ENCODE results near the gene PLA2G4E. TPM values are rescaled to one million over a fixed set of nuclear protein-coding genes. Genes with fewer than 3 reads are reported as not detected.

Gene PLA2G4E
- total and polyA plus RNA-seq, 9 of the 15 experiments (the other 6 are each of a cell fraction or from before 2014, with no cell fraction given) = 0.03 TPM; not detected in 8

- Histone ChIP-seq H3K4me1 (replicated peaks in 1 of 2; ENCODE audit: control insufficient read depth in 2 of 2, insufficient read depth in 2 of 2, low read length in 2 of 2) (no peaks in the 10 kb centered on the region), H4K20me1 (replicated peaks; ENCODE audit: control insufficient read depth, insufficient read depth, low read length) (peaks cover 7% of the 10 kb centered on the region; the same call in 1 of the 2 replicates), H3K4me2 (ENCODE audit: insufficient read depth, low read length) (no peak overlapping the region), H3K9me1 (ENCODE audit: control insufficient read depth, insufficient read depth, low read length) (no peaks in the 10 kb centered on the region), H3K27me3 (ENCODE audit: control insufficient read depth in 2 of 2, insufficient read depth in 2 of 2, low read length in 2 of 2) (peaks cover 34 to 77% of the 10 kb centered on the region in 2 experiments), H3K79me2 (ENCODE audit: control insufficient read depth, insufficient read depth, low read length) (no peaks in the 10 kb centered on the region), H3K27ac (ENCODE audit: extremely low read depth, low read depth, low read length) (no peak overlapping the region), H3K9ac (ENCODE audit: insufficient read depth in 1 of 2, low read depth in 2 of 2, low read length in 2 of 2) (no peak overlapping the region), H3K36me3 (ENCODE audit: control insufficient read depth, insufficient read depth, low read length) (no peaks in the 10 kb centered on the region), H2AFZ (ENCODE audit: low read depth, low read length) (no peak overlapping the region), H3K9me3 (replicated peaks; ENCODE audit: control insufficient read depth, insufficient read depth, low read depth, low read length) (no peaks in the 10 kb centered on the region), H3K4me3 (no peak overlapping the region)
- BruUV-seq (replicated peaks) = no TSS peak
- ATAC-seq = no peak
- FAIRE-seq = no peak
- ChIA-PET CTCF (ENCODE audit: low intra/inter-chr PET ratio) (no interaction called here), POLR2A (interaction anchor here (0.6 to 0.9 kb wide), 2 partner anchors 19 to 123 kb away, joined by 3 read pairs; no protein-coding TSS in a partner anchor)
- WGBS (ENCODE audit: insufficient coverage, low coverage, missing lambda C conversion rate) = 1% methylated on average over 14 of the region's 15 CpGs
- intact Hi-C loops (cut with micrococcal nuclease) = no loop called here
- DNase-seq (ENCODE audit: extremely low read depth in 1 of 4, low spot score in 3 of 4) = no peak
- in situ Hi-C loops (cut with MboI) = no loop called here
- TF ChIP-seq ZBTB2 (IDR thresholded peaks at IDR 0.05) (no peak), MLX (CRISPR knock-in tag; conservative IDR thresholded peaks at IDR 0.05) (no peak), NFIC (IDR thresholded peaks at IDR 0.05) (no peak), NCOA4 (IDR thresholded peaks at IDR 0.05; ENCODE audit: partially characterized antibody) (no peak), CHD2 (IDR thresholded peaks at IDR 0.05; ENCODE audit: low read depth, low read length) (no peak), HNRNPUL1 (IDR thresholded peaks at IDR 0.05; ENCODE audit: low read length) (no peak), CBX8 (IDR thresholded peaks at IDR 0.05; ENCODE audit: borderline replicate concordance, extremely low read depth, low read depth, low read length, poor library complexity, severe bottlenecking) (no peak), NR4A1 (CRISPR knock-in tag; IDR thresholded peaks at IDR 0.05) (no peak), NR4A1 (tag; IDR thresholded peaks at IDR 0.05) (no peak), TARDBP (IDR thresholded peaks at IDR 0.05) (no peak), AFF1 (IDR thresholded peaks at IDR 0.05; ENCODE audit: low read depth in 1 of 2, partially characterized antibody in 2 of 2) (no peak), ZNF512 (tag; IDR thresholded peaks at IDR 0.05) (no peak)
Observed at GRCh38 chr15:41999290-42000285, 21.3 kb downstream of the PLA2G4E start.
